ENCODE data around the gene PRAME.

DNA sequence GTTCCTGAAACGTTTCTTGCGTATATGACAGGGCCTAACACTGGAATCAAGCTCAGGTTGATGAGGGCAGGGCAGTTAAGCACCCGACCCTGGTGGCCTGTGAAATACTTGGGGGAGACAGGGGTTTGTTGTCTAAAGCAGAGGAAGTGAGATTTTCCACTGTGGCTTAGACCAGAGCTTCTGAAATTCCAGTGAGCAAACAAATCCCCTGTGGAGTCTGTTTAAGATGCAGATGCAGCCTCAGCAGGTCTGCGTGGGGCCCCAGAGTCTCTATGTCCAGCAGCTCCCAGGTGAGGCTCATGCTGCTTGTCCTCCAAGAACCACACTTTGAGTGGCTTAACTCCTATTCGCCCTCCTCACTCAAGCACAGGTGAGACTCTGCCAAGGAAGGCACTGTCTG is 39.1 kb upstream of the PRAME start:
- no peak for TF ChIP-seq POLR2AphosphoS5 (IDR thresholded peaks at IDR 0.05)
- TF ChIP-seq, protein P1, sequence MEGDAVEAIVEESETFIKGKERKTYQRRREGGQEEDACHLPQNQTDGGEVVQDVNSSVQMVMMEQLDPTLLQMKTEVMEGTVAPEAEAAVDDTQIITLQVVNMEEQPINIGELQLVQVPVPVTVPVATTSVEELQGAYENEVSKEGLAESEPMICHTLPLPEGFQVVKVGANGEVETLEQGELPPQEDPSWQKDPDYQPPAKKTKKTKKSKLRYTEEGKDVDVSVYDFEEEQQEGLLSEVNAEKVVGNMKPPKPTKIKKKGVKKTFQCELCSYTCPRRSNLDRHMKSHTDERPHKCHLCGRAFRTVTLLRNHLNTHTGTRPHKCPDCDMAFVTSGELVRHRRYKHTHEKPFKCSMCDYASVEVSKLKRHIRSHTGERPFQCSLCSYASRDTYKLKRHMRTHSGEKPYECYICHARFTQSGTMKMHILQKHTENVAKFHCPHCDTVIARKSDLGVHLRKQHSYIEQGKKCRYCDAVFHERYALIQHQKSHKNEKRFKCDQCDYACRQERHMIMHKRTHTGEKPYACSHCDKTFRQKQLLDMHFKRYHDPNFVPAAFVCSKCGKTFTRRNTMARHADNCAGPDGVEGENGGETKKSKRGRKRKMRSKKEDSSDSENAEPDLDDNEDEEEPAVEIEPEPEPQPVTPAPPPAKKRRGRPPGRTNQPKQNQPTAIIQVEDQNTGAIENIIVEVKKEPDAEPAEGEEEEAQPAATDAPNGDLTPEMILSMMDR (IDR thresholded peaks at IDR 0.05), result no peak

All from breast epithelium (tissue), 3 donors.